K562 (cell line): ENCODE results near the gene SEC22A. TPM values are rescaled to one million over a fixed set of nuclear protein-coding genes. Genes with fewer than 3 reads are reported as not detected.

Experiments
- ATAC-seq: fragments of 200-7000 bp; cut with Tn5 transposase; 3 replicates; pipeline ENCODE4 v1.9.1; 2020; ENCODE audit warnings: moderate library complexity
- BruUV-seq: library from RNA; stranded (reverse); fragments of 400-500 nt; replicated peaks from 2 replicates; lab custom pipeline; 2021; lab: Mats Ljungman, UMichigan
- CTCF ChIA-PET: fragments of 300-600 bp; formaldehyde crosslinking; extraction: SDS; loops from one replicate; lab custom pipeline; 2021; ENCODE audit warnings: low intra/inter-chr PET ratio; lab: Yijun Ruan, JAX
- POLR2A ChIA-PET: fragments of 300-600, 350-650 bp; sonication (Branson Sonifier 250); formaldehyde crosslinking; extraction: SDS; loops from one replicate; lab custom pipeline; 2021; ENCODE audit warnings: antibody characterized with exemption, inconsistent platforms; lab: Yijun Ruan, JAX
- DNase-seq, 4 experiments: peaks; one replicate each; pipeline versions ENCODE4 v3.0.0 to v3.0.0-alpha.2; 2011 to 2018; ENCODE audit warnings: low spot score in 3 of 4, mixed read lengths in 3 of 4; ENCODE audit errors: extremely low read depth in 1 of 4
- FAIRE-seq: peaks from 2 replicates; lab custom pipeline; 2011; peaks lifted over from hg19 to GRCh38; lab: Jason Lieb, UNC
- H2AFZ ChIP-seq: 2 replicates; pipeline ENCODE4 v1.6.0; 2011; ENCODE audit warnings: low read depth, low read length, control low read depth, inconsistent platforms
- H3K27ac ChIP-seq: fragments of 200-600 bp; 3 replicates; pipeline ENCODE4 v1.8.0; 2011; ENCODE audit warnings: low read depth, mild to moderate bottlenecking, control low read depth, inconsistent platforms, low read length, moderate library complexity, mixed read lengths; ENCODE audit errors: extremely low read depth
- H3K27me3 ChIP-seq, 2 experiments: fragments of 300-600 bp in 1 of 2; 2 replicates in 1 of 2; 3 replicates in 1 of 2; pipeline versions ENCODE4 v1.6.0 to v1.8.0; 2011; ENCODE audit warnings: inconsistent platforms in 2 of 2, low read length in 2 of 2, mild to moderate bottlenecking in 1 of 2, mixed read lengths in 1 of 2, moderate library complexity in 1 of 2; ENCODE audit not compliant: control insufficient read depth in 2 of 2, insufficient read depth in 2 of 2
- H3K36me3 ChIP-seq: fragments of 300-600 bp; 3 replicates; pipeline ENCODE4 v1.8.0; 2011; ENCODE audit warnings: mild to moderate bottlenecking, low read length, inconsistent platforms; ENCODE audit not compliant: control insufficient read depth, insufficient read depth
- H3K4me1 ChIP-seq, 2 experiments: fragments of 200-600 bp in 1 of 2; replicated peaks in 1 of 2; 2 replicates in 1 of 2; 3 replicates in 1 of 2; pipeline versions ENCODE4 v1.5.1 to v1.8.0; 2011; ENCODE audit warnings: inconsistent platforms in 2 of 2, low read length in 2 of 2, mild to moderate bottlenecking in 1 of 2, mixed read lengths in 1 of 2, moderate library complexity in 1 of 2; ENCODE audit not compliant: control insufficient read depth in 2 of 2, insufficient read depth in 2 of 2
- H3K4me2 ChIP-seq: 2 replicates; pipeline ENCODE4 v1.6.1; 2011; ENCODE audit warnings: low read length, control low read depth, inconsistent platforms, mixed read lengths; ENCODE audit not compliant: insufficient read depth
- H3K4me3 ChIP-seq: fragments of 200-600 bp; sonication (generic), shearing (Covaris generic); 2 replicates; pipeline ENCODE4 v1.5.1; 2016; ENCODE audit warnings: control low read depth, inconsistent platforms
- H3K79me2 ChIP-seq: fragments of 200-600 bp; 3 replicates; pipeline ENCODE4 v1.8.0; 2011; ENCODE audit warnings: low read length, inconsistent platforms; ENCODE audit not compliant: control insufficient read depth, insufficient read depth
- H3K9ac ChIP-seq, 2 experiments: 2 replicates each; pipeline versions ENCODE4 v1.6.0 to v1.6.1; 2011; ENCODE audit warnings: low read depth in 2 of 2, low read length in 2 of 2, control low read depth in 1 of 2, inconsistent platforms in 1 of 2, mild to moderate bottlenecking in 1 of 2, mixed read lengths in 1 of 2; ENCODE audit not compliant: insufficient read depth in 1 of 2
- H3K9me1 ChIP-seq: one replicate; pipeline ENCODE4 v1.6.0; 2011; ENCODE audit warnings: inconsistent platforms, mild to moderate bottlenecking, low read length, moderate library complexity; ENCODE audit not compliant: control insufficient read depth, insufficient read depth
- H3K9me3 ChIP-seq: replicated peaks from 2 replicates; pipeline ENCODE4 v1.5.1; 2011; ENCODE audit warnings: low read depth, low read length, inconsistent platforms; ENCODE audit not compliant: control insufficient read depth, insufficient read depth
- H4K20me1 ChIP-seq: replicated peaks from 2 replicates; pipeline ENCODE4 v1.6.1; 2011; ENCODE audit warnings: low read length, inconsistent platforms, mixed read lengths; ENCODE audit not compliant: control insufficient read depth, insufficient read depth
- FOXJ3 ChIP-seq: sonication (generic); formaldehyde crosslinking; IDR thresholded peaks from 2 replicates; pipeline ENCODE4 v1.4.0; 2020; ENCODE audit warnings: mild to moderate bottlenecking, missing genetic modification reagents
- MGA ChIP-seq: fragments of 450-650 bp; IDR thresholded peaks from 2 replicates; pipeline ENCODE4 v1.6.1; 2016; ENCODE audit warnings: mild to moderate bottlenecking, moderate library complexity
- TFAM ChIP-seq: fragments of 250-450 bp; sonication (Bioruptor Pico); conservative IDR thresholded peaks from 2 replicates; pipeline ENCODE4 v1.5.0; 2021; ENCODE audit warnings: mild to moderate bottlenecking, moderate library complexity
- ZNF263 ChIP-seq: sonication (generic); formaldehyde crosslinking; IDR thresholded peaks from 2 replicates; pipeline ENCODE4 v1.8.0; 2022; ENCODE audit warnings: mild to moderate bottlenecking, missing genetic modification reagents, borderline replicate concordance
- WGBS: fragments of 100-300 bp; shearing (Covaris generic); methylation state at CpG from one replicate; pipeline ENCODE4 v1.1.6; 2016; ENCODE audit warnings: low coverage, mixed read lengths; ENCODE audit not compliant: insufficient coverage; ENCODE audit errors: missing lambda C conversion rate; 5-methylcytosine and 5-hydroxymethylcytosine counted together
- in situ Hi-C: fragments of 300-500 bp; cut with MboI; formaldehyde crosslinking; loops from 4 replicates; pipeline ENCODE4 v1.15.0; 2018; ENCODE audit warnings: inconsistent platforms, mixed read lengths
- intact Hi-C: fragments of 100-400 bp; cut with micrococcal nuclease; formaldehyde crosslinking; loops from 2 replicates; pipeline ENCODE4 v1.14.2; 2022
- polyA plus RNA-seq, 8 experiments: library from polyadenylated mRNA; depleted of rRNA in 4 of 8; stranded (reverse) in 5 of 8; unstranded in 3 of 8; fragments of >200 nt; fragmentation: Nextera tagmentation in 2 of 8; fragmentation: Illumina TruSeq in 1 of 8; extraction: Ambion mirVana in 2 of 8; extraction: Trizol in 1 of 8; gene quantifications; 2 replicates each; pipeline versions ENCODE4 v1.2.1 to v1.2.3, GENCODE V29; 2011 to 2014; ENCODE audit warnings: inconsistent platforms in 1 of 8, missing spikeins in 1 of 8
- total RNA-seq, 7 experiments: library from RNA; depleted of rRNA in 6 of 7; stranded (reverse); fragments of >200 nt in 6 of 7; fragmentation: Illumina TruSeq in 2 of 7; extraction: Trizol in 2 of 7; gene quantifications; 2 replicates each; pipeline versions ENCODE4 v1.2.1 to v1.2.3, GENCODE V29; 2011 to 2021; ENCODE audit warnings: low replicate concordance in 1 of 7

The SEC22A gene
- total and polyA plus RNA-seq, 9 of the 15 experiments (the other 6 are each of a cell fraction or from before 2014, with no cell fraction given), result 7.9 to 44.5 (median 20.5) TPM

DNA sequence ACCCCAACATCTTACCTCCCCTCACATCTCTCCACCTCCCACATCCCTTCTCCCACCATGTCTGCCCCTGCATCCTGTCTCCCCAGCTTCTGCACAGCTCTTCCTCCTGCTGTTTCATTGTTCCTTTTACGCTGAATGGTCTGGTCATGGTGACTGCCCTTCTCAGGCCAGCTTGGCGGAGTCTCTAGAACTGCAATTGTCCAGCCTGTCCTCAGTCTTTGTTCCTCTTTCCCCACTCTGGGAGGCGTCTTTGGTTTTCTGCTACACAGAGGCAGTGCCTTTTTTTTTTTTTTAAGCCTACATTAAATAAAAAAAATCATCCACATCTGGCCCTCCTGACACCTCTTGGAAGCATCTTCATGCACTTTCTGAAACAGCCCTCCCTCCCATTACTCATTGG, 49.1 kb upstream of the SEC22A start:
- Histone ChIP-seq H3K9me1 (no peaks in the 10 kb centered on the region), H3K9me3 (no peaks in the 10 kb centered on the region), H3K4me2 (no peak overlapping the region), H3K4me1 (no peaks in the 10 kb centered on the region; a peak in 1 of 5 replicates), H2AFZ (no peak overlapping the region), H3K9ac (no peak overlapping the region), H4K20me1 (no peaks in the 10 kb centered on the region), H3K4me3 (no peak overlapping the region), H3K36me3 (peaks cover 73% of the 10 kb centered on the region; the same call in 2 of the 3 replicates), H3K27me3 (no peaks in the 10 kb centered on the region), H3K27ac (no peak overlapping the region), H3K79me2 (no peaks in the 10 kb centered on the region)
- in situ Hi-C loops (no loop called here), intact Hi-C loops (no loop called here)
- POLR2A ChIA-PET, result no interaction called here
- WGBS, result 94% methylated on average over 2 of the region's 3 CpGs
- ATAC-seq (no peak), DNase-seq (no peak), FAIRE-seq (no peak)
- CTCF ChIA-PET, result no interaction called here
- no TSS peak for BruUV-seq
- TF ChIP-seq ZNF263 (CRISPR knock-in tag) (no peak), FOXJ3 (CRISPR knock-in tag) (no peak), TFAM (CRISPR knock-in tag) (no peak), MGA (no peak)
